Fibroblast of lung (primary cell): ENCODE data around the gene TAS1R3.

Source experiments
- CTCF ChIP-seq, 2 donors: IDR thresholded peaks in 1 of 2; conservative IDR thresholded peaks in 1 of 2; 1 replicate in 1 of 2; 2 replicates in 1 of 2; pipeline ENCODE4 v1.5.1; 2011 to 2012; ENCODE audit warnings: low read length in 2 of 2, control low read depth in 1 of 2, inconsistent platforms in 1 of 2, low read depth in 1 of 2, mild to moderate bottlenecking in 1 of 2
- EZH2 ChIP-seq: IDR thresholded peaks from 2 replicates; pipeline ENCODE4 v1.5.1; 2012; ENCODE audit warnings: low read length, control low read depth, mild to moderate bottlenecking; ENCODE audit errors: missing control alignments

- TF ChIP-seq CTCF (conservative IDR thresholded peaks at IDR 0.05 in 1 of 2, IDR thresholded peaks at IDR 0.05 in 1 of 2; ENCODE audit: low read depth in 1 of 2, low read length in 2 of 2) (no peak), EZH2 (no peak)
Measured at GRCh38 chr1:1366699-1367066, 35.6 kb downstream of the TAS1R3 start.
